ENCODE data around the gene SCLT1. TPM values are rescaled to one million over a fixed set of nuclear protein-coding genes. Genes with fewer than 3 reads are reported as not detected.

Gene SCLT1
- total RNA-seq, 4 donors from 2014 or later: 6.7 to 19.1 (median 13.5) TPM

DNA sequence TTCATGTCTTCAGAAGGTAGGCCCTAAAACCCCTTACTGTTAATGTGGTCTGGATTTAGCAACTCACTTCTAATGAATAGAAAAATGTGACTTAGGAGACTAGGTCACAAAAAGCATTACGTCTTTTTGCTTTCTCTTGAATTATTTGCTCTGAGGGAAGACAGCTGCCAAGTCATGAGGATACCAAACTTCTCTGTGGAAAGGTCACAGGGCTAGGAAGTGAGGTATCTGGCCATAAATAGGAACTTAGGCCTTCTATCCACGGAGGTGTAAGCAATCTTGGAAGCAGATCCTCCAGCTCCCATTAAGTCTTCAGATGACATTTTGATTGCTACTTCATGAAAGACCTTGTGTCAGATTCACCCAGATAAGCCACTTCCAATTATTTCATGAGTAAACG is 163.3 kb downstream of the SCLT1 start:
- Histone ChIP-seq H3K27me3 (no peaks in the 10 kb centered on the region), H3K36me3 (peaks cover 0 to 23% (median 0%) of the 10 kb centered on the region in 3 donors), H3K4me3 (no peak overlapping the region), H3K4me1 (no peaks in the 10 kb centered on the region), H3K9me3 (no peaks in the 10 kb centered on the region), H3K27ac (no peak overlapping the region)
- WGBS, 2 donors: 61 to 67% methylated on average over 3 of the region's 3 CpGs
- TF ChIP-seq, protein P1, sequence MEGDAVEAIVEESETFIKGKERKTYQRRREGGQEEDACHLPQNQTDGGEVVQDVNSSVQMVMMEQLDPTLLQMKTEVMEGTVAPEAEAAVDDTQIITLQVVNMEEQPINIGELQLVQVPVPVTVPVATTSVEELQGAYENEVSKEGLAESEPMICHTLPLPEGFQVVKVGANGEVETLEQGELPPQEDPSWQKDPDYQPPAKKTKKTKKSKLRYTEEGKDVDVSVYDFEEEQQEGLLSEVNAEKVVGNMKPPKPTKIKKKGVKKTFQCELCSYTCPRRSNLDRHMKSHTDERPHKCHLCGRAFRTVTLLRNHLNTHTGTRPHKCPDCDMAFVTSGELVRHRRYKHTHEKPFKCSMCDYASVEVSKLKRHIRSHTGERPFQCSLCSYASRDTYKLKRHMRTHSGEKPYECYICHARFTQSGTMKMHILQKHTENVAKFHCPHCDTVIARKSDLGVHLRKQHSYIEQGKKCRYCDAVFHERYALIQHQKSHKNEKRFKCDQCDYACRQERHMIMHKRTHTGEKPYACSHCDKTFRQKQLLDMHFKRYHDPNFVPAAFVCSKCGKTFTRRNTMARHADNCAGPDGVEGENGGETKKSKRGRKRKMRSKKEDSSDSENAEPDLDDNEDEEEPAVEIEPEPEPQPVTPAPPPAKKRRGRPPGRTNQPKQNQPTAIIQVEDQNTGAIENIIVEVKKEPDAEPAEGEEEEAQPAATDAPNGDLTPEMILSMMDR (IDR thresholded peaks at IDR 0.05): no peak
- TF ChIP-seq POLR2A (IDR thresholded peaks at IDR 0.05): no peak
- DNase-seq: no peak
- intact Hi-C loops (cut with DNase I): no loop called here

DNA sequence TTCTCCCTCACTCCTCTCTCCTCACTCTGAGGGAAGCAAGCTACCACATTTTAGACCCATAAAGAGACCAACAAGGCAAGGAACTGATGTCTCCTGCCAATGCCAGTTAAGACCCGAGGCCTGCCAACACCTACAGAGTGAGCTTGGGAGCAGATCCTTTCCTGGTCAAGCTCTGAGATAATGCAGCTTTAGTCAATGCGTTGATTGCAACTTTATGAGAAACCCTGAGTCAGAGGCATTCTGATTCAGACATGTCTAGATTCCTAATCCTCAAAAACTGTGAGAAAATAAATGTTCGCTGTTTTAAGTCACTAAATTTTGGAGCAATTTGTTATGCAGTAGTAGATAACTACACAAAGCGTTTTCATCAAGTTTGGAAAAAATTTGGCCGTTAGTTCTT is 168.4 kb downstream of the SCLT1 start:
- H3K27me3 ChIP-seq: no peaks in the 10 kb centered on the region
- intact Hi-C loops (cut with DNase I): no loop called here
- no peak for TF ChIP-seq POLR2A (IDR thresholded peaks at IDR 0.05)
- TF ChIP-seq, protein P1 (IDR thresholded peaks at IDR 0.05): no peak
- no peaks in the 10 kb centered on the region for H3K9me3 ChIP-seq
- H3K27ac ChIP-seq: no peak overlapping the region
- DNase-seq: no peak
- H3K4me1 ChIP-seq: no peaks in the 10 kb centered on the region
- no peak overlapping the region for H3K4me3 ChIP-seq
- H3K36me3 ChIP-seq: peaks cover 0 to 14% (median 0%) of the 10 kb centered on the region in 3 donors
- 80 to 87% methylated on average over 5 of the region's 5 CpGs for WGBS, 2 donors

DNA sequence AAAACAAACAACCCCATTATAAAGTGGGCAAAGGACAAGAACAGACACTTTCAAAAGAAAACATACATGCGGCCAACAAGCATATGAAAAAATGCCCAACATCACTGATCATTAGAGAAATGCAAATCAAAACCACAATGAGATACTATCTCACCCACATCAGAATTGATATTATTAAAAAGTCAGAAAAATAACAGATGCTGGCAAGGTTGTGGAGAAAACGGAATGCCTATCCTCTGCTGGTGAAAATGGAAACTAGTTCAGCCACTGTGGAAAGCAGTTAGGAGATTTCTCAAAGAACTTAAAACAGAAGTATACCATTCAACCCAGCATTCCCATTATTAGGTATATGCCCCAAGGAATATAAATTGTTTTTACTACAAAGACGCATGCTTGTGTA is 171.4 kb downstream of the SCLT1 start:
- Histone ChIP-seq H3K4me3 (no peak overlapping the region), H3K4me1 (no peaks in the 10 kb centered on the region), H3K9me3 (no peaks in the 10 kb centered on the region), H3K36me3 (peaks cover 0 to 10% (median 0%) of the 10 kb centered on the region in 3 donors), H3K27me3 (no peaks in the 10 kb centered on the region), H3K27ac (no peak overlapping the region)
- no peak for TF ChIP-seq POLR2A (IDR thresholded peaks at IDR 0.05)
- TF ChIP-seq, protein P1 (IDR thresholded peaks at IDR 0.05): no peak
- no peak for DNase-seq
- 90 to 91% methylated on average over 3 of the region's 3 CpGs for WGBS, 2 donors
- intact Hi-C loops (cut with DNase I): no loop called here

DNA sequence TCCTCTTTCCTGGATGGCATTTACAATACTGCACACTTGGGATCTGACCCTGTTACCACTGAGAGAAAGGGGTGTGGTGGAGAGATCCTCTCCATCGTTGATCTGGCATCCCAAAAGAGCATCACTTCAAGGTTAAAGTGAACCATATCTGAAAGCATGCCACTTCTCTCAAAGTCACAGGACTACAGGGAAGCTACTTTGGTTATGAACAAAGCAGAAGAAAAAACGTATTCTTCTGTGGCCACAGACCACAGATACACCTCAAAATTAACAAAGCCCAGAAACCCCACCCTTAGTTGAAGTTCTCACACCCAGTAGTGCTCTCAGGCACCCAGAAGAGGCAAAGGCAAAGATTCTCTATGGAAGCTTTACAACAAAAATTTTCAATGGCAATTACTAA is 175.6 kb downstream of the SCLT1 start:
- WGBS, 2 donors: 41 to 47% methylated on average over 2 of the region's 2 CpGs
- intact Hi-C loops (cut with DNase I): no loop called here
- no peak overlapping the region for H3K27ac ChIP-seq

DNA sequence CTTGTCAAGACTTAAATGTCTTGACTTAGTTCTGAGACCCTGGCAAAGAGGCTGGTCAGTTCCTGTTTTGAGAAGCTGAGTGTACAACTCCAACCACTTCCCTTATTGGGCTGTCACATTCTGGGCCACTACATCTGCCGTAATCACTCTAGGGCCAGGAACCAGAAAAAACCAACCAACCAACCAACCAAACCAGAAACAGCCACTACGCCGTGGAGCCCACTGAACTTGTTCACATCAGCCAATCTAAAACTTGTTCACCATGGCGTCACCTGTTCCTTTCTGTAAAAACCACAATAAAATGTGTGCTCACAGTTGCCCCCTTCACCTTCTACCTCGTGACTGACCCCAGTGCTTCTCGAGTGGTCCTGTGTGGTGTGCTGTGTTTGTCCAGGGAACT is 176.5 kb downstream of the SCLT1 start:
- no peak overlapping the region for H3K4me3 ChIP-seq
- no peak for TF ChIP-seq POLR2A (IDR thresholded peaks at IDR 0.05)
- TF ChIP-seq, protein P1 (IDR thresholded peaks at IDR 0.05): no peak
- WGBS, 2 donors: 76 to 89% methylated on average over 6 of the region's 6 CpGs
- H3K27ac ChIP-seq: no peak overlapping the region
- no peak for DNase-seq
- no peaks in the 10 kb centered on the region for H3K4me1 ChIP-seq
- intact Hi-C loops (cut with DNase I): no loop called here
- no peaks in the 10 kb centered on the region for H3K36me3 ChIP-seq
- H3K9me3 ChIP-seq: no peaks in the 10 kb centered on the region
- no peaks in the 10 kb centered on the region for H3K27me3 ChIP-seq

More for the DNA sequence above, 175.6 kb downstream of the SCLT1 start:
- Histone ChIP-seq H3K4me3 (no peak overlapping the region), H3K4me1 (no peaks in the 10 kb centered on the region), H3K27me3 (no peaks in the 10 kb centered on the region), H3K9me3 (no peaks in the 10 kb centered on the region), H3K36me3 (no peaks in the 10 kb centered on the region)
- TF ChIP-seq, protein P1 (IDR thresholded peaks at IDR 0.05): no peak
- TF ChIP-seq POLR2A (IDR thresholded peaks at IDR 0.05): no peak
- DNase-seq: no peak
